Sciatic nerve (tissue), 2 donors: ENCODE results near the gene CYP27C1. TPM values are rescaled to one million over a fixed set of nuclear protein-coding genes. Genes with fewer than 3 reads are reported as not detected.
"Not testable (repeated sequence)": the region's sequence is repeated elsewhere in the genome, so short reads cannot be mapped to it uniquely, and the experiment has no call there.

Experiments used
- ATAC-seq: fragments of 200-7000 bp; cut with Tn5 transposase; one replicate; pipeline ENCODE4 v1.9.1; 2020; ENCODE audit warnings: mild to moderate bottlenecking, moderate library complexity
- DNase-seq: peaks from one replicate; pipeline ENCODE4 v3.0.0-alpha.2; 2020; ENCODE audit warnings: low spot score
- intact Hi-C: fragments of 100-400 bp; cut with DNase I; formaldehyde crosslinking; loops from one replicate; pipeline ENCODE4 v1.14.2; 2022
- total RNA-seq: library from RNA; stranded (reverse); fragmentation: NEBNext Ultra II Directional; extraction: Animal tissue kit (Norgen Biotek cat#: 25700); gene quantifications from one replicate; pipeline ENCODE4 v1.2.1, GENCODE V29; 2021
- donor health status: DM: no; HTN: no; CAD: no.
- donor health status: DM: no; HTN: no; CAD: no.

Gene CYP27C1
- total RNA-seq, 1 donor from 2014 or later = 0.31 TPM

DNA sequence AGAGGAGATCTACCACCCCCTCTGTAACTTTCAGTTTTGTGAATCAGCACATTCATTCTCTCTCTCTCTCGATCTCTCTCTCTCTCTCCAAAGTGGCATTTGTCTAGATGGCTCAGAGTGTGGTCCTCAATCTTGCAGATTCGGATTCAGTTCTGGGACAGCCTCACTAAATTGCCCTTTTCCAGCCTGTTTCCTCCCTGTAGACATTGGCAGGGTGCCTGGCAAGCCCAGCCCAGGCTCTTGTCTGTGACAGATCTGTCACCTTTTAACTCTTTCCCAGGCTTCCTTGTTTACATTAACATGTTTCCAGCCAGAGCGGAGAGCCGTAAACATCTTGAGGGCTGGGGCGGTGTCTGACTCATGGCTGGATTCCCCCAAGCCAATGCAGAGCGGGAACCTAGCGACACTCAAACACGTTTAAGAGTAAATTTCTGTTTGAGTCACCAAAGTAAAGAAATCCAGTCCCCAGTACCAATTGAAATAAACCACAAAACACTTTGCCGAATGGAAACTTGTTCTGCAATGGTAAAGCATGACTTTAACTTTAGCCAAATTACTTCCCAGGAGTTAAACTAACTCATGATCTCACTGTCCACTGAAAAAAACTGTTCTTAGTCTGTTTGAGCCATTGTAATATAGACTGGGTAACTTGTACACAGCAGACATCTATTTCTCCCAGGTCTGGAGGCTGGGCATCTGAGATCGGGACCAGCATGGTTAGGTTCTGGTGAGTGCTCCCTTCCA, 6.6 kb upstream of the CYP27C1 start:
- intact Hi-C loops = no loop called here

DNA sequence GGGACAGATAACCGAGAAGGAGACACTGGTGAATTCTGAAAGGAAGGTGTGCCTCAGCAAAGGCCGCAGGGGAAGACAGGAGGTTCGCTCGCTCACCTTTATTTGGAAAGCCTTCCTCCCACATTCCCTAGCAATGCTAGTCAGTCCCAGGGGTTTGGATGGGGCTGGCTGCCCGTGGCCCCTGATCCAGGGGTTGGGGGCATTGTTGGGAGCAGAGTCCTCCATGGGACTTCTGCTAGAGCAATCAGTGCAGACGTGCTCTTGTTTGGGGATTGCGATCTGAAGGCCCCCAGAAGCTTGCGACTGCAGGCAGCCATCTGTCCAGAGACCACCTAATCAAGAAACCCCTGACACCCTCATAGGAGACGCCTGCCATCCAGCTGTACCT, 6.0 kb upstream of the CYP27C1 start:
- intact Hi-C loops = no loop called here
- ATAC-seq (no peak), DNase-seq (no peak)

More for the DNA sequence above, 6.6 kb upstream of the CYP27C1 start:
- ATAC-seq (no peak), DNase-seq (no peak)

DNA sequence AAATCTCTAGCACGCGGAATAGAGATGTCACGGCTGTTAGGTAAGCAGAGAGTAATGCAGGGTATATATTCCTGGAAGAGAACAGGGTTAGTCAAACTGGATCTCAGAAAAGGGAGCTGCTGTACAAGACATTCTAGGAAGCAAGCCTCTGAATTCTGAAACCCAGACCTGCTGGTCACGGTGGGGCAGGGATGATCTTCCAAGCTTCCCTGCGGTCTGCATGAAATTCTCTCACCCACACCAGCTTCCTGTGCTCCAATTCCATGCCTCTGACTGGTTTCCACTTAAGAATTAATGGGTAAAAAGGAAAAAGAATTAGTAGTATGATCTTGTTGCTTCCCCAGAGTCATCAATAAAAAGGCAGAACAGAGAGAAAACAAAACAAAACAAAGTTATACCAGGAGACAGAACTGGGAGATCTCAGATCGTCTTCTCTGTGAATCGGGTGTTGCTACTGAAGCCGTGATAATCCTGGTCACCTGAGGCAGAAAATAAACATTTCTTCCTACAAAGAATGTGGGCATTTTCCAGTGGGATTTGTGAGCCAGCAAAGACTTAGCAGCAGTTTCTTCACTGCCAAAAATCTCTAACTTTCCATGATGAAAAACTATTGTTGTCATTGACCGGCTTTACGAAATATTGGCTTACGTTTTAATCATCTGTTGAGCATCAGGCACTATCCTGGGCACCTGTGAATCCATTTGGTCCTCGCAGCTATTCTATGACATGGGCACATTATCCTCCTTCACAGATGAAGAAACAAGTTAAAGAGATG, 5.3 kb upstream of the CYP27C1 start:
- intact Hi-C loops = no loop called here
- ATAC-seq (no peak), DNase-seq (no peak)

DNA sequence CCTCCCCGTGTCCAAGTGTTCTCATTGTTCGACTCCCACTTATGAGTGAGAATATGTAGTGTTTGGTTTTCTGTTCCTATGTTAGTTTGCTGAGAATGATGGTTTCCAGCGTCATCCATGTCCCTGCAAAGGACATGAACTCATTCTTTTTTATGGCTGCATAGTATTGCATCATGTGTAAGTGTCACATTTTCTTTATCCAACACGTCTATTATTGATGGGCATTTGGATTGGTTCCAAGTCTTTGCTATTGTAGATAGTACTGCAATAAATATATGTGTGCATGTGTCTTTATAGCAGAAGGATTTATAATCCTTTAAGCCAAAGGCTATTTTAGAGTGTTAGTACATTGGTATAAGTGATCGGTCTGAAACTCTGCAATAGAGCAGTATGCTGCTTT, 4.0 kb upstream of the CYP27C1 start:
- intact Hi-C loops, DNase-seq, ATAC-seq: not testable (repeated sequence)

DNA sequence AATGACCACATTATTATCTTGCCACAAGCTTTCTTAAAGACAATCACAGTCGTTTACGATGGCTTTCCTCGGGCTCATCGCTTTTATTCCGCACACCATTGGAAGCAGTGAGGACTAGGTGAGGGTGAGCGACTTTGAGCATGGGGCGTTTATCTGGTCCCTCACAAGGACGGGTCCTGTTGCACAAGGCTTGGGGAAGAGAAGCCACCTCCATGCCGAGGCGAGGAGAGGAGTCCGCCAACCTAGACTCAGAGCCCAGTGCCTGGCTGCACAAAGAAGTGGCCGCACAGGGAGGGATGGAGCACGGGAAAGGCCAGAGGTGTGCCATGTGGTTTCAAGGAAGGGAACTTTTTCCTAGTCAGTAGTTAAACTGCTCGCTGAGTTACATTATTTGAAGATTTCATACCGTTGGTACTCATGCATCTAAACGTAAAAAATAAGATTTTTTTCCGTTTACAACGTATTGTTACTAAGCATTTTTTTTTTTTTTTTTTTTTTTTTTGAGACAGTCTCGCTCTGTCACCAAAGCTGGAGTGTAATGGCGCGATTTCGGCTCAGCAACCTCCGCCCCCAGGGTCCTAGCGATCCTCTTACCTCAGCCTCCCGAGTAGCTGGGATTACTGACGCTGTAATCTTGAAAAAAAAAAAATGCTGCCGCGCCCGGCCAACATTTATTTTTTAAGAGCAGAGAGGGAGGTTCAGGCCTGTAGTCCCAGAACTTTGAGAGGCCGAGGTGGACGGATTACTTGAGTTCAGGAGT, 849 bp upstream of the CYP27C1 start:
- peak; percentile 51 for ATAC-seq
- intact Hi-C loops = no loop called here
- no peak for DNase-seq

DNA sequence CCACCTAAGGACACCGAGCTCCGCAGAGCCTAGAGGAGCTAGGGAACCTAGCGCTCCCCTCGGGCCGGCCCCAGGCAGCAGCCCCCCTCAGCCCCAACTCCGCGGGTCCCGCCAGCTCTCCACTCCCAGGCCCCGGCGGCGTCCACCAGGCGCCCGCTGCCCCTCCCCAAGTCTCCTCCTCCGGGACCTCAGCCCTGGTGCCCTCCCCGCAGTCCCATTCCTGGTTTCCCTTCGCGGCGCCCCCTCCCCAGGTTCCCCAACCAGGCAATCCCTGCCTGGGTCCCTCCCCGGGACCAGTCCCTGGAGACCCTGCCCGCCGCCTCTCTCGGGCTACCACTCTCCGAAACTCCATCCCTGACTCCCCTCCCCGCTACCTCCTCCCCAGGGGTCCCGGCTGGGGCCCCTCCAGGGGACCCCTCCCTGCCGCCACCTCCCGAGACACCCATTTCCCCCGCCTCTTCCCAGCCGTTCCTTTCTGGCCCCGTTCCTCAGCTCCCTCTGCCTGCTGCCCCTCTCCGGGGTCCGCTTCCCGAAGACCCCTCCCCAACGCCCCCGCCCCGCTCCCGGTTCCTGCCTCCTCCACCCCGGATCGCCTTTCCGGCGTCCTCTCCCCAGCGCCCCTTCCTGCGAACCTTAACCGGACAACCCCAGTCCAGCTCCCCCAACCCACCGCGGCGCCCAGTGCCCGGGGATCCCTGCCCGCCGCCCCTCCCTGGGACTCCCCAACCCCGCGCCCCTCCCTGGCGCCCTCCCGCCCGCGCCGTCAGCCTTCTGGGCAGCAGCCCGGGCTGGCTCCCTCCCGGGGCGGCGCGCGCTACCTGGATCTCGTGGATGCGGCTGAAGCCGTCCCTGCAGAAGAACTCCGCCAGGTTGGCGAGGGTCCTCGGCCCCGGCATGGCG, 678 bp downstream of the CYP27C1 start:
- DNase-seq (peak; percentile 63), ATAC-seq (peak; percentile 69)
- intact Hi-C loops = no loop called here

DNA sequence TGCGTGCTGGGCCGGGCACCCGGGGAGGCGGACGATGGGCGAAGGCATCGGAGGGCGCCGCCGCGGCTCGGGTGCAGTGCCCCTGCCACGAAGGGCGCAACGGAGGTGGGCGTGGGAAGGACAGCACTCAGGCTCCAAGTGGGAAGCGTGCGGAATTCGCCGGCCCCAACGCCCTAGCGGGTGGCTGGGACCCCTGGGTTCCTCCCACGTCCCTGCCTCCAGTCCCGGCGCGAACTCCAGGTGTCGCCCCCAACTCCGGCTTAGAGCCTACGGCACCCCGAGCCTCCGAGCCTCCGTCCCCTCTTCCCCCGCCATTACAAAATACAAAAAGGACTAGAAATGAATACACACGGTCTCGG, 1.3 kb downstream of the CYP27C1 start:
- no peak for DNase-seq
- intact Hi-C loops = no loop called here
- peak; percentile 31 for ATAC-seq

DNA sequence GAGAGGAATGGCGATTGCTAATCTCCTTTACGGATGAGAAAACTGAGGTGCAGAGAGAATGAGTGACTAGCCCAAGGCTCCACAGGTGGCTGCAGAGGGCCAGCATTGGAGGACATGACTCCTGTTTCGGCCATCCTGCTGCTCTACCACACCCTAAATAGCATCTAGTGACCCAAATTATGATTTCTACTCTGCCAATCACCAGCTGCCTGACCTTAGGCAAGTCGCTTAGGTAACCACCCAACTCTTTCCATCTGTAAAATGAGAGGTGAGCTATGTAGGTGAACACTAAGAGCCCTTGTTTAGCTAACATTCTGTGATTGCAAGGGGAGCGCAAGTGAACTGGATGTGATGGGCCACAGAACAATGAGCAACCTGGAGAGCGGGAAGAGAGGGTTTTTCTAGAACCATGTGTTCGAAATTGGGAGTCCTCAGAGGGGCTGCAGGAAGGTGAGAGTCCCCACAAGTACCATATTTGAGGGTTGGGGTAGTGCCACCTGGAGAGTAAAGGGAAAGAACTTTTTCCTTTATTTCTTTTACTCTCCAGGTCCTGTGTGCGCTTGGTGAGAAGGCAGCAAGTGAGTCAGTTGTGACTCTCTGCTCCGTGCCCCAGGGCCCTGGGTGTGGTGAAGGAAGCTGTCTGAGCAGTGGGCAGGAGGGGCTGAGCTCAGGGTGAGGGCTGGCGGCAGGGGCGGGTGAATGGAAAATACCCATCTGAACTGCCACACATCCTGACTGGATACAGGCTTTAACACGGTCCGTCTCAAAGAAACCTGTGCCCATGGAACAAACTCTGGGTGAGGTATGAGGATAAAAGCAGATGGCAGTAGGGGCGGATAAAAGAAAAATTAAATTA, 2.4 kb downstream of the CYP27C1 start:
- intact Hi-C loops = no loop called here
- no peak for DNase-seq
- no peak for ATAC-seq

DNA sequence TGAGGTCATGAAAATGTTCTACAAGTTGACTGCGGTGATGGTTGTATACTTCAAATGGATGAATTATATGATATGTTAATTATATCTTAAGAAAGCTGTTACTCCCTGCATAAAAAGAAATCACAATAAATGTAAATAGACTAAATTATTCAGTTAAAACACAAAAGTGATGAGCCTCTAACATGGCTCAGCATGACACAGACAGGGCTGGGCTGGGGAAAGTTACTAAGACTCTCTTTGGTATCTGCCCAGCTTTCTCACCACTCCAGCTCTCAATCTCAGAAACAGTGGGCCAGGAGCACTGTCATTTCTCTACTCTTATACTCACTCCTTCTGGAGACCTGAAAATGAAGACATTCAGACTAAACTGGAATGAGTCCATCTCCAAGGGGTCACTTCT, 3.5 kb downstream of the CYP27C1 start:
- no peak for DNase-seq
- intact Hi-C loops = no loop called here
- ATAC-seq = no peak

DNA sequence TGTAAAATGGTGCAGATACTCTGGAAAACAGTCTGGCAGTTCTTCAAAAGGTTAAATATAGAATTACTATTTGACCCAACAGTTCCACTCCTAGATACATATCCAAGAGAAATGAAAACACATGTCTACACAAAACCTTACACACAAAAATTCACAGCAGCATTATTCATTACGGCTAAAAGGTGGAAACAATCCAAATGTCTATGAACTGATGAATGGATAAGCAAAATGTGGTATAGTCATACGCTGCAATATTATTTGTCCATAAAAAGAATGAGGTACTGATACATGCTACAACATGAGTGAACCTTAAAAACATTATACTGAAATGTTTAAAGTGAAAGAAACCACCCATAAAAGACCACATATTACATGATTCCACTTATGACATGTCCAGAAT, 4.0 kb downstream of the CYP27C1 start:
- ATAC-seq (no peak), DNase-seq (no peak)
- intact Hi-C loops = no loop called here

DNA sequence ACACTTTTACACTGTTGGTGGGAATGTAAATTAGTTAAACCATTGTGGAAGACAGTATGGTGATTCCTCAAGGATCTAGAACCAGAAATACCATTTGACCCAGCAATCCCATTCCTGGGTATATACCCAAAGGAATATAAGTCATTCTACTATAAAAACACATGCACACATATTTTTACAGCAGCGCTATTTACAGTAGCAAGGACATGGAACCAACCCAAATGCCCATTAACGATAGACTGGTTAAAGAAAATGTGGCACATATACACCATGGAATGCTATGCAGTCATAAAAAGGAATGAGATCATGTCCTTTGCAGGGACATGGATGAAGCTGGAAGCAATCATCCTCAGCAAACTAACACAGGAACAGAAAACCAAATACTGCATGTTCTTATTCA, 5.9 kb downstream of the CYP27C1 start:
- DNase-seq, ATAC-seq, intact Hi-C loops: not testable (repeated sequence)

DNA sequence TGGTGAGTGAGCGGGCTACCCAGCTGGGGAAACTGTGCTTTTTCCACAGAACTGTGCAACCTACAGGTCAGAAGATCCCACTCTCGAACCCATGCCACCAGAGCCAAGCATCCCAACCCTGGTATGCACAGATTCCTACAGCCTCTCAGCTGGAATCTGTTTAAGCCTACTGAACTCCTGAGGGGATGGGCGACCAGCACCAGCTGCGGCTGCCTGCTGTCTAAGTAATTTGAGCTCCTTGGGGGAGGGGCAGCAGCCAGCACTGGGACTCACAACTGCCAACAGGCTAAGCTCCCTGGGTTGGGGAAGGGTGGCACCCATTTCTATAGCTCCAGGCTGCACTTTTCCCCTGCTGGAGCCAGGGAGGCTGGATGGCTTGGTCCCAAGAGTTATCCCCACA, 11.8 kb downstream of the CYP27C1 start:
- ATAC-seq (no peak), DNase-seq (no peak)
- intact Hi-C loops = no loop called here

DNA sequence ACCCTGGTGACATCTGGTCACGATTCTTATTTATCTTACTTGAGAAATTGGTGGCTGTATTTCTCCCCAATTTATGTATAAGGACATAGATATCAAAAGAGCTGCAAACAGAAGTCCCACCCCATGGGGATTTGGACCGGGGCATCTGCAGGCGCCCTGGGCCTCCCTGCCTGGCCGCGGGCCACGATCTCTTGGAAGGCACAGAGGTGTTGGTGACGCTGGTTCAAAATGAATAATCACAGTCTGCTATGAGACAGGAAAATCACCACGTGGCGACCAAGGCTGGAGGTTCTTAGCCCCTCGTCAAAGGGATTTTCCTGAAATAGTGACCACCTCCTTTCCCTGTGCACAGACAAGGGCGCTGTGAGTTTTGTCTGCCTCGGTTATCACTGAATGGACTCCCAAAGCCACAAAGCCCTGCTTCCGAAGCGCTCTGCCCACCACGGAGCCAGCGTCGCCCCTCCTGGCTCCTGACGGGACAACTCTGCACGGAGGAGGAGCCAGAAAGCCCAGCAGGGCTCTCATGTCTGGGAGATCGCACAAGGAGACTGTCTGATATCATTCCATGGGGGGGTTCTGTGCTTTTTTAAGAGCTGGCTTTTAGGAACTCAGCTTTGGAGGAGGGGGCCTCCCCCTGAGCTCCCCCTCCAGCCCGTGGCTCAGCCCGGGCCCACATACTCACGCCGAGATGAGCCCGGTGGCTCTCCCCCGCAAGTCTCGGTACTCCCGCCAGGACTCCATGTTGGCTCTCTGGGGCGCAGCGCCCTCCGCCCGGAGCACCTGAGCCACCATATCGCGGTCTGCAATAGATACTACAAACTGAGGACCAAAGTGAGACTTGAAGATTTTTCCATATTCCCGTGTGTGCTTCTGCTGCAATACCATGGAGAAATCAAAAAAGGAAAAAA, 14.6 kb downstream of the CYP27C1 start:
- intact Hi-C loops = no loop called here
- DNase-seq (no peak), ATAC-seq (no peak)

DNA sequence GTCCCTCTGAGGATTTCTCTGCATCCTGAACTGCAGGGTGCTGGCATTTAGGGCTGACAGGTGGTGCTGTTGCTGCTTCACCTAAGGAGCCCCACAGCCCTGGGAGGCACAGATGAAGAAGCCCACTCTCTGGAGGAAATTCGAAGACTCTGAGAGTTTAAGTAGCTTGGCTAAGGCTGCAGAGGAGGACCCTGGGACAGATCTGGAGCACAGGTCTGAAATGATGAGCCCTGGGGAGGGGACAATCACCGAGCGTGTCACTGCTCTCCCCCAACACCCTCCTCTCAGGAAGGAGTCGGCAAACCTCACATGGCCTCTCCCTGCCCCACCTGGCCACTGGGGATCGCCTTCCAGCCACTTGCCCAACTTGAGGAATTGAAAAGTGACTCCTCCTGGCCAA, 18.6 kb downstream of the CYP27C1 start:
- no peak for ATAC-seq

DNA sequence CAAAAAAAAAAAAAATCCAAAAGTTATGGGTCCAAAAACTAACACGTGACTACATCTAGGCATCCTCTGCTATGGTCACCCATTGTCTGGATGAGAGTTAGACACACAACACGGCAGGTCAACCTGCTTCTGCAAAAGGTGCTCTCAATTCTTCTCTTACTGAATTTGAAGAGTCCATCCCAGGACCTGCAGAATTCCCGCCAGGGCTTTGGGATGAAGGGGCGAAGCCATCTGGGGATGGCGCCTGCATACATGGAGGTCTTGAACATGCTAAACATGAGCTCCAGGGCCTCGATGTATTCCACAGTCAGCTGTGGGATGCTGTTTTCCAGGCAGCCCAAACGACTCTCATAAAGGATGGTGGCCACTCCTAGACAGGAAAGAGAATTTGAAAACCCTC, 19.1 kb downstream of the CYP27C1 start:
- intact Hi-C loops = no loop called here
- ATAC-seq = no peak
- no peak for DNase-seq

More for the DNA sequence above, 18.6 kb downstream of the CYP27C1 start:
- DNase-seq = no peak
- intact Hi-C loops = no loop called here

DNA sequence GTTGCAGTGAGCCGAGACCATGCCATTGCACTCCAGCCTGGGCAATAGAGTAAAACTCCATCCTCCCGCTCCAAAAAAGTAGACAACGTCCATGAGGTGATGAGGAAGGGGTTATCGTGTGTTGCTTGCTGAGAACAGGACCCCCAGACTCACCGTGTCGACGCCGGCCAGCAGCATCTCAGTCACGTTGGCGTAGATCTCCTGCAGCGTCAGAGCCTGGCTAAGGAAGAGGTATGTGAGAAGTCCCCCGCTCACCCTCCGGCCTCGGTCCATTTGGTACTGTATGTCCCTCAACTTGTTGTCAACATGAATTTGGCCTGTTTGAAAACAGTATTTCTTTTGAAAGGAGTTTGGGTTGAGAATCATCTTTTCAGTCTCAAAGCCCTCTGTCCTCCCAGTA, 20.9 kb downstream of the CYP27C1 start:
- ATAC-seq (no peak), DNase-seq (peak; percentile 32)
- intact Hi-C loops = no loop called here
